Limb (tissue), 2 donors: ENCODE results near the gene GCC2.
"Not testable (repeated sequence)": the region's sequence is repeated elsewhere in the genome, so short reads cannot be mapped to it uniquely, and the experiment has no call there.

Experiments
- DNase-seq, 2 donors: peaks; one replicate each; pipeline ENCODE4 v3.0.0-alpha.2; 2016; ENCODE audit errors: extremely low spot score in 2 of 2

The GCC2 gene, protein sequence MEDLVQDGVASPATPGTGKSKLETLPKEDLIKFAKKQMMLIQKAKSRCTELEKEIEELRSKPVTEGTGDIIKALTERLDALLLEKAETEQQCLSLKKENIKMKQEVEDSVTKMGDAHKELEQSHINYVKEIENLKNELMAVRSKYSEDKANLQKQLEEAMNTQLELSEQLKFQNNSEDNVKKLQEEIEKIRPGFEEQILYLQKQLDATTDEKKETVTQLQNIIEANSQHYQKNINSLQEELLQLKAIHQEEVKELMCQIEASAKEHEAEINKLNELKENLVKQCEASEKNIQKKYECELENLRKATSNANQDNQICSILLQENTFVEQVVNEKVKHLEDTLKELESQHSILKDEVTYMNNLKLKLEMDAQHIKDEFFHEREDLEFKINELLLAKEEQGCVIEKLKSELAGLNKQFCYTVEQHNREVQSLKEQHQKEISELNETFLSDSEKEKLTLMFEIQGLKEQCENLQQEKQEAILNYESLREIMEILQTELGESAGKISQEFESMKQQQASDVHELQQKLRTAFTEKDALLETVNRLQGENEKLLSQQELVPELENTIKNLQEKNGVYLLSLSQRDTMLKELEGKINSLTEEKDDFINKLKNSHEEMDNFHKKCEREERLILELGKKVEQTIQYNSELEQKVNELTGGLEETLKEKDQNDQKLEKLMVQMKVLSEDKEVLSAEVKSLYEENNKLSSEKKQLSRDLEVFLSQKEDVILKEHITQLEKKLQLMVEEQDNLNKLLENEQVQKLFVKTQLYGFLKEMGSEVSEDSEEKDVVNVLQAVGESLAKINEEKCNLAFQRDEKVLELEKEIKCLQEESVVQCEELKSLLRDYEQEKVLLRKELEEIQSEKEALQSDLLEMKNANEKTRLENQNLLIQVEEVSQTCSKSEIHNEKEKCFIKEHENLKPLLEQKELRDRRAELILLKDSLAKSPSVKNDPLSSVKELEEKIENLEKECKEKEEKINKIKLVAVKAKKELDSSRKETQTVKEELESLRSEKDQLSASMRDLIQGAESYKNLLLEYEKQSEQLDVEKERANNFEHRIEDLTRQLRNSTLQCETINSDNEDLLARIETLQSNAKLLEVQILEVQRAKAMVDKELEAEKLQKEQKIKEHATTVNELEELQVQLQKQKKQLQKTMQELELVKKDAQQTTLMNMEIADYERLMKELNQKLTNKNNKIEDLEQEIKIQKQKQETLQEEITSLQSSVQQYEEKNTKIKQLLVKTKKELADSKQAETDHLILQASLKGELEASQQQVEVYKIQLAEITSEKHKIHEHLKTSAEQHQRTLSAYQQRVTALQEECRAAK (N-terminal part only)

DNA sequence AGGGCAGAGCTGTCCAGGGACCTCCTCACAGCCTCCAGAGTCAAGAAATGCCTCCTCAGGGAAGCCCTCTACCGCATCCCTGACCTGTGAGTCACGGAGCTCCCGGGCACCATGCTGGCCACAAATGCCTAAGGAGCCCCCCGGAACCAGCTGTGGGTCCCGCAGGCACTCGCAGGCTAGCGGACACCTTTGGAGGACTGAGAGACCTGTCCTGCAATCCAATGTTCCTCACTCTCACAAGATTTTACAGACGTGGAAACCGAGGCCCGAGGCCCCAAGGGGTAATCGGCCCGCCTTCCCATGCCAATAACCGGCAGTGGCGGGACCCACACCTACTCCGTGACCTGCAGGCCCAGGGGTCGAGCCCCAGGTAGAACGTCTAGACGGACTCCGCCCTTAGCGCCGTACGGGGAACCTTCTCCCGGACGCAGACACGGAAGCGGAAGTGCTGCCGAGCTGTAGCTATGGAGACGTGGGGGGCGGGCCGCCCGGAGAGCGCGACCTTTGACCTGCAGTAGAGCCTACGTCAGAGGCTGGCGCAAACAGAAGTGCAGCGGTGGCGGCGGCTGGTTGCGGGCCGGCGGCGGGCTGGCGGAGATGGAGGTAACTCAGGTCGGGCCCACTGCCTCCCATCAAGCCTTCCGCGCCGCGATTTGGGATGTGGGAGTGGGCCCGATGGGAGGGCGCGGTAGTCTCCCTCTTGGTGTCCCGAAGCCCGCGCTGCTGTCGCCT lies at the start of gene GCC2:
TSS of gene GCC2 (plus strand) at position 529 of the 732 bp plus-strand sequence. CDS start at position 598, 69 bp downstream.
- DNase-seq, result peak; percentile 93 to 97

DNA sequence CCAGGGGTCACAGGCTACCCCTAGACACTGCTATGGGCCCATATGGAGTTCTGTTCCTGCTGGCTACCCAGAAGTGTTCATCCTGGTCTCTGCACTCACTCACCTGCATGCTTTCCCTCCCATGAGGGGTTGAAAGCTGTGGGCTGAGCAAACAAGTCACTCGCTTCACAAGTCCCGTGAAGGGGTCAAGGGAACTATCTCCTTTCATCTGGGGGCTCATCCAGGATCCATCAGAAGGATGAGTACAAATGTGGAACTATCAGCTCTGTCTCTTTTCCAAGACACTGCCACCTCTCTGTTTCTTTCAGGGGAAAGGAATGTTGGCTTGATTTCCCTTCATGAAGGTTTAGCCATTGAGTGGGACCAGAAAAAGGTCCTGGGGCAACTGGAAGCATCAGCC lies 49.5 kb upstream of the GCC2 start:
- DNase-seq, result no peak

DNA sequence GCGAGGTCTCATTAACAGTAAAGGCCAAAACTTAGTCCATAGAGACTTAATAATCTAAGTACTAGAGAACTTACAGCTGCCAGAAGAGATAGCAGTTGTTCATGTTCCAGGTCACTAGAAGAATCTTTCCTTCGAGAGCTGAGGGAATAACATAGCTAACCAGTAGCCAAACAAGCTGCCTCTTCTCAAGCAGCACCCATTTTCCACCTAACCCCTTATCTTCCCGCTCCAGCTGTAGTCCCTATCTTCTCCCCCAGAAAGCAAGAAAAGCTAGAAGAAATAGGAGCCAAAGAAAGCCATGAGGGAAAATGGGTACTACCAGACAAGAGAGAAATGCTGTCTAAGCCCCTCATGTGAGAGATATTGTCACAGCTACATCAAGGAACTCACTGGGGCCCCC lies 47.2 kb upstream of the GCC2 start:
- DNase-seq, result no peak

DNA sequence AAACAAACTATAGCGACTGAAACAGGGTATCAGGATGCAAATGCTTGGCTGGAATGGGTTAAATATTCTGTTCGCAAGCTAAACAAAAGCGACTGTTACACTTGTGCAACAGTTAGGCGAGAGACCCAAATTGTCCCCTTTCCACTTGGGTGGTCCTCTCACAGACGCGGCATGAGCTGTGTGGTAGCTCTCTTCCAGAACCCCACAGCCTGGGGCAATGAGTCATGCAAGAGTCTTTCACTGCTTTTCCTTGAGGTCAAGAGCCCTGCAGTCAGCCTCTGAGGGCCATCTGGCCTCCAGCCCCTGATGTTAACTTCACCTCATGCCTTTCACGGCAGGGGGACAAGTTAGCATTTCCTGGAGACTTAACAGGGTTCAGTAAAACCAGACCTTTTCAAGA lies 45.5 kb upstream of the GCC2 start:
- no peak for DNase-seq

DNA sequence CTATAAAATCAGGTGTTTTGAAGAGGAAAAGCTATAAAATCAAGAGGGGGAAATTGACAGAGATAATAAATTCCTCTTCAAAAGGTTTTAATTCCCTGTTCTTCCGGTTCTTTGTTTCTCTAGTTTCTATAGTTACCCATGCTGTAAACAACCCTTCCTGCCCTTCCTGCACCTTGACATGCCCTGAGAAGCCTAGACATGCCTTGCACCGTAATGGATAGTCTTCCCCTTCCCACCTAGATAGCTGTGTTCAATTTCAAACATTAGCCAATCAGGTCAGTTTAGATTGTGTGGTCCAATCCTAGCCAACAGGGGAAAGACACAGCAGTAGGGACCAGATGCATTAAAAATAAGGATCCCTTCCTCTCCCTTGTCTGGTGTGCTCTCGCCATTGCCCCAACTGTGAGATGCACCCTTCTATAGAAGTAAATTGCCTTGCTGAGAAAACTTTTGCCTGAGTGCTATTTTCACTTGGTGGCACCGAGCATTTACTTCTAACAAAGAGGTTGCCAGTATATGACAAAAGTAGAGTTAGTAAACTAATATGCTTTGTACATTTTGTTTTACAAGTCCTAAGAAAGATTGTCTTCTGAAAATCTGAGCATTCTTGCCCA lies 44.1 kb upstream of the GCC2 start:
- DNase-seq, result no peak

DNA sequence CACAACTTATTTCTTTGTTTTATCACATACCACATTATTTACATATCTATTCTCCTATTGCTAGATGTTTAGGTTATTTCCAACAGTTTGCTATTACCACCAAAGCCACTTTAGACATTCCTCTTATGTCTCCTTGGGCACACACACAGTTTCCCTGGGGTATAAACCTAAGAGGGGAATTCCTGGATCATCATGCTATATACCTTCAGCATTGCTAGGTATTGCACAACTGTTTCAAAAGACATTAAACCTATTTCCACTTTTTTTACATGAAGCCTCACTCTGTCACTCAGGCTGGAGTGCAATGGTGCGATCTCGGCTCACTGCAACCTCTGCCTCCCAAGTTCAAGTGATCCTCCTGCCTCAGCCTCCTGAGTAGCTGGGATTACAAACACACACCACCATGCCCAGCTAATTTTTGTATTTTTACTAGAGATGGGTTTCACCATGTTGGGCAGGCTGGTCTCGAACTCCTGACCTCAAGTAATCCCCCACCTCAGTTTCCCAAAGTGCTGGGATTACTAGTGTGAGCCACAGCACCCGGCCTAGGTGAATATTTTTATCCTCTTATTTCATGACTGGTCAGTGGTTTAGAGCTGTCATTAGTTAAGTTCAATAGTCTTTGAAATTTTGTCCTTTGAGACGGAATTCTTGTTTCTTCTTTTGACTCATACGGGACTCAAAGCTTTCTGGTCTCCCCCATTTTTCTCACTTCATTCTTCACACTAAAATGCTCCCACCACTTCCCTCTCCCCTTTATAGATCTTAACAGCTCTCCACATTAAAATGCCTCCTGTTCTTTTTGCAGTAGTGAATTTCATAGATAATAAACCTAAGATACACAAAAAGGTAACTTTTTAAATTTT lies 40.9 kb upstream of the GCC2 start:
- no peak for DNase-seq

DNA sequence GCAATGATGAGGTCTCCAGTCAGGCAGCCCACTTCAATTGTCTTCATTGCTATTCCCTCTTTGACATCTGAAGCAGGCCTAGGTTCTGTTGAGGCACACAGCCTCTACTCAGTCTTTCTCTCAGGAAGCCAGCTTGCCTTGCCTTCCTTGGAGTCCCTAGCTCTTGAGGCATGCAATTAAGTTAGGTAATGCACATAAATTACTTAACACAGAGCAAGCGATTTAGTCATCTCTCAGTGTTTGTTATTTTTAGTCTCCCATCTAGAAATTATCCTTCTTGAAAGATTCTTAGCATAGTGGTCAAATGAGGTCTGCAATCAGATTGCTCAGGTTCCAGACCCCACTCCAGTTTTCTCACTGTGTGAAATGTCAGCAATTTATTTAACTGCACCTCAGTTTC lies 39.2 kb upstream of the GCC2 start:
- DNase-seq, result no peak

DNA sequence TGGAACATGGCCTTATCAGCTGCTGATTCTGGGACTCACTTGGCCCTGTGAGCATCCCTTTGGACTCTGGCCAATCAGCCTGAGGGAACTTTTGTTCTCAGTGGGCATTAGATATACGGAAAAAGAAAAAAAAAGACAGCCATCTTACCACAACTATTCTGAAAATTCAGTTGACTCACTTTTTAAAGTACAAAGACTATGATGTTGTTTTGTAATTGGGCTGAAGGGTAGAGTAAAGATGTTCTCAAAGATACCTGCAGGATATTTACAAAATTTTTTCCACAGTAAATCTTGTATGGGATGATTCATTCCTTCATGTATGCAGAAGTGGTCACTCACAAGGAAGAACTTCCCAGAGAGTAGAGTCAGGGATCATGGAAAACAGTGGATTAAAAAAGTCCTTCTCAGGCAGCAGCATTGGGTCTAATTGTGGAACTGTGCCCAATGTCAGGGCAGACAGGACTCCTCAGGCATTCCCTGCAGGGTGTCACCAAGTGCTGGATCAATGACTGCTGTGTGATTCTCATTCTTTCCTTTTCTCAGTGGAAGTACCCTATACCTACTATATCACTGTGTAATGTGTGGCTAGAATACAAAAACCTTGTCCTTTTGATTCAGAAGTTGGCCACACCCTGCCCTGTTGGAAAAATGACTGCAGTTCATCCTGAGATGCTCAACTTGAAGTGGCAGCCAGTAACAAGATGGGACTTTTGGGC lies 35.9 kb upstream of the GCC2 start:
- no peak for DNase-seq

DNA sequence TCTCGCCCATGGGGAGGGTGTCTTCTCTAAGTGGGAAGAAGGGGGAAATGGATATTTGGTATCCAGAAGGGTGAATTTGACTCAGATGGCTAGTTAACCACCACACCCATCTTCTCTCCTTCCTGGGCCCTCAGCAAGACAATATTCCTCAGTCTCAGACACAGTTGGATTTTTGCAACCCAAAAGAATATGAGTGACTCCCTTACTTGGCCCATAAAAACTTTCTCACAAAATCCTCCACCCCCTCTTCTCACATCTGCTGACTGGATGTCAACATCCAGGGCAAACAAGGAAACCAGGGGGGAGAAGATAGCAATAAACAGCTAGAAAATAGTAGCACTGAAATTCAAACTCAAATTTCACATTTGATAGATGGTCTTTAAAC lies 35.3 kb upstream of the GCC2 start:
- no peak for DNase-seq

DNA sequence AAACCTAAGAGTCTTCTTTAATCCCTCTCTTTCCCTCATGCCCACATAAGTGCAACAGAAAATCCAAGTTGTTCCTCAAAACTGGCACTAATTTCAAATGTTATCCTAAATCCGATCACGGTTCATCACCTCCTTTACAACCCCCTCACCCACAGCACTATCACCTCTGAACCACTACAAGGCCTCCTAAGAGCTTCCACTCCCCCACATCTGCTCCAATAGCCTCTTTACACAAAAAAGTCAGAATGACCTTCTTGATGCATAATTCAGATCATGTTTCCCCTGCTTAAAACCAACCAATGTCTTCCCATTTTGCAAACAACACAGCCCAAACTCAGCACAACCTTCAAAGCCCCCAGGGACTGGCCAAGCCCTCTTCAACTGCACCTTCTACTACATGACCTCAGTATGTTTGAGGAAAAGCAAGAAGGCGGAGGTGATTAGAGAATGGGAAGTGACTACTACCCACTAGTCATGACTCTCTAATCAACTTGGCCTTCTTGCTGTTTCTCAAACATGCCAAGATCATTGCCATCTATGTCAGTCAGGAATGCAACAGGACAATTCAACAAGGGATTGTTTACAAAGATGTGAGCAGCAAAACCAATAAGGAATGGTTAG lies 34.6 kb upstream of the GCC2 start:
- no peak for DNase-seq

DNA sequence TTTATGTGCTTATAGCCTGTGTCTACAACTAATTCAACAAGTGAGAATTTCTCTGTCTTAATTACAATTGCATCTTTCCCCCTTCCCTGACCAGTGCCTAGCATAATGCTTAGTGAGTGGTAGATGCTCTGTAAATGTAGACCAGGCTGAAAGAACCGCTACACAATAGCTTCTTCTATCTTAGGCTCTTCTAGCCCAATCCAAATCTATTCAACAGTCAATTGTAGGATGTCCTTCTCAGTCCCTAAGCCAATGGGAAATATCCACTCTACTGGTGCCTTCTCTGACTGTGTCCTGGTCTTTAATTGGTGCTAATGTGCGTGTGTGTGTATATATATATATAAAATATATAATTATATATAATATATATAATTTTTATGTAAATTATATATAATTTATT lies 34.1 kb upstream of the GCC2 start:
- DNase-seq, result no peak

DNA sequence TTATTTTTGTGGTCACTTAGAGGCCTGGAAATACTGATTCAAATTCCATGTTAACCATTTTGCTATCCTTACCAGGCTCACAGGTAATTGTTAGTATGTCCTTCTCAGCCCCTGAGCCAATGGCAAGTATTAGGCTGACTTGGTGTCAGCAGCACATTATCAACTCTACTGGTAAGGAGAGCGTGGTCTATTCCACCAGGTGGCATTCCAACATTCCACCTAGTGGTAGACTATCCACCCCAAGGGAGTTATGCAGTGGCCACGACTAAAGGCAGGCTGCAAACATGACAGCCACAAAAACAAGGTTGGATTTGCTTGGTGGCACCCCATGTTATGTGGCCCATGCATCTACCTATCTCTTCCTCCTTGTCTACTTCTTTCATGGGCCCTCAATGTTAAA lies 31.8 kb upstream of the GCC2 start:
- no peak for DNase-seq

DNA sequence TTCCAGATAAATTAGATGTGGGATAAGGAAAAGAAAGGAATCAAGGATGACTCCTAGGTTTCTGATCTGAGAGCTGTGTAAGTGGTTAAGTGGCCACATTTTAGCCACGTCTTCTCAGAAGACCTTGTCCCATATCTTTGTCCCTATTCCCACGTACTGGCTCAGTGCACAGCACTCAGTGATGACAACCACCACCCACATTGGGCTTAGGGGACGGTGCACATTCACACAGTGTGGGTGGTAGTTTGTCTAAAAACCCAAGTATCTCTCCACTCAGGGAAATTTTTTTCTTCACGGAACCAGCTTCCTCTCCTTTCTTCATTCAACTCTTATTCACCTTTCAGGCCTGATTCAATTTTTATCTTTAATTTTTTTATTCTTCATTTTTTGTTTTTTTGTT lies 30.6 kb upstream of the GCC2 start:
- no peak for DNase-seq

DNA sequence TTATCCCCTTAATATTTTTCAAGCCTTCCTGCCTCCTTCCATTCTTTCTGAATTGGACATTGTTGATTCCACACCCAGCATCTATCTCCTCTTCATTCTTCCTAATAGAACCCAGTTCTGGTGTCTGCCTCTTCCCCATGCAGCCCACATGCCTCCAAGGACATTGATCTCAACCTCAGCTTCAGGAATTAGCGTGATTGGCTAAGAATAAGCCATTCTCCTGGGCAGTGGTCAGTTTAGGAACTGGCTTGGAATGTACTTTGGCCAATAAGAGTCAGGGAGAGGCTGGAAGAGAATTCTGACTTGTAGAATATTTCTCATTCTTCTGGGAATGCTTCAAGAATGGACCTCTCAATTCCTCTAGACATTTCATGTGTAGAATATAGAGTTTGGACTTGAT lies 25.9 kb upstream of the GCC2 start:
- DNase-seq, result no peak

DNA sequence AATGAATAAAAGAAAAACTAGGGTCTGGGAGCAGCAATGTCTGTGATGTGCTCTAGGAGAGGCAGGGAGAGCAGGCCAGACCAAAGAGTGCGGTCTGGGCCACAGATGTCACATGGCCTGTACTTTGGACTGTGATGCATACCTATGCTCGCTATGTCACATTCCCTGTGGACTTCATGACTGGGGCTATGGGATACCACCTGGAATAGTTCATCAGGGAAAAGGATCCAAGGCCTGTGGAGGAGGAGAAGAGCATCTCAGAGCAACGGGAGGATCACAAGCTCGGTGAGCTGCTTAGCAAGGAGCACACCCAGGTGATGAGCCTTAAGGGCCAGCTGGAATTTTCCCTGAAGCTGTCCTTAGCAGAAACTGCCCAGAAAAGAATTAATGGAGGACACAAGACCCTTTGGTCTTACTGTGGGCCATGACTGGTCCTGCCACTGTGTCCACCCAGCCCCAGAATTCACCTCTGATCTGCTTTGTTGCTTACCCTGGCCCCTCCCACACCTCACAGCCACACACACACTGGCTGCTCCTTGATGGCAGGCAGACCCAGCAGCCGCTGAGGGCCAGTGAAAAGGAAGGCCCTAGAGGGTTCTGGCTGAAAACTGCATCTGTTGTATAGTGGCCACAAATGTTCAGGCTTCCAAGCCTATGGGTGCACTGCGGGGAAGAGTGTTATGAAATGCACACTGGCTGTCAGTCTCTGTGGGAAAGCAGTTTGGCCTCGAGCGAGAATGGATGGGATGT lies 25.3 kb upstream of the GCC2 start:
- DNase-seq, result no peak

DNA sequence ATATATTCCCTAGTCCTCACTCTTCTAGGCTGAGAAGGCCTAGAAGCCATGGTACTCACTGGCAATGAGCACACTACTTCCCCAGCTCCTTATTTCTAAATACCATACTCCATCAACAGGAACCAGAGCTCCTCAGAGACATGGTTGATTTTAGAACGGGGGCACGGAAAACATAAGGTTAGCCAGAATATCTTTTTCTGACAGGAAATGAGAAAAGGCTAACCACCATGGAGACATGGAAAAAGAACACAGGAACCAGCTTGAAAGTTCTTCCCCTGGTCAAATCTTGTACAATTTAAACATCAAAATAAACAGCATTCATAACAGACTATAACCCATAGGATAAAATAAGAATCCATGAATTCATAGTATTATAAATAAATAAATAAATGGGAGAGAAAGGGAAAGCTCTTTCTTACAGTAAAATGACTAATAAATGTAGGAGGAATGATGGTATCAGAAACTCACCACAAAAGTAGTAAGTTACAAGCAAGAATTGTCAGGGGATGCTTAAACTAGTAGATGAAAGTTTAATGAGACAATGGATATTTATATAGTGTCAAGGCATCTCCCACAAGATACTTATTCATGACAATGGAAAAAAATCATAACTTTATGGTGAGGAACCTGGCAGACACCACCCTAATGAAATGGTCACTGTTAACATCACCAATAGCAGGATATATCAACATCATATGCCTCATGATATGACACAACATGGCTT lies 20.6 kb upstream of the GCC2 start:
- DNase-seq, result no peak

DNA sequence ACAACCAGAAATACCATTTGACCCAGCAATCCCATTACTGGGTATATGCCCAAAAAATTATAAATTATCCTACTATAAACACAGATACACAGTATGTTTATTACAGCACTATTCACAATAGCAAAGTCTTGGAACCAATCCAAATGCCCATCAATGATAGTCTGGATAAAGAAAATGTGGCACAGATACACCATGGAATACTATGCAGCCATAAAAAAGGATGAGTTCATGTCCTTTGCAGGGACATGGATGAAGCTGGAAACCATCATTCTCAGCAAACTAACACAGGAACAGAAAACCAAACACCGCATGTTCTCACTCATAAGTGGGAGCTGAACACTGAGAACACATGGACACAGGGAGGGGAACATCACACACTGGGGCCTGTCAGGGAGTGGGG lies 13.4 kb upstream of the GCC2 start:
- not testable (repeated sequence) for DNase-seq
